VCaP (cell line): ENCODE data around the gene ZNF57.
"Not testable (repeated sequence)": the region's sequence is repeated elsewhere in the genome, so short reads cannot be mapped to it uniquely, and the experiment has no call there.

Experiments
- H3K27ac ChIP-seq: fragments of 450-650 bp; 2 replicates; pipeline ENCODE4 v1.5.1; 2017
- TF ChIP-seq, protein P1 (sequence below): fragments of 450-650 bp; conservative IDR thresholded peaks from 2 replicates; pipeline ENCODE4 v1.5.1; 2017; ENCODE audit warnings: mild to moderate bottlenecking, moderate library complexity

Gene ZNF57

GRCh38 chr19:2883686-2884439 is 16.9 kb upstream of the ZNF57 start:
- no peak overlapping the region for H3K27ac ChIP-seq
- TF ChIP-seq, protein P1, sequence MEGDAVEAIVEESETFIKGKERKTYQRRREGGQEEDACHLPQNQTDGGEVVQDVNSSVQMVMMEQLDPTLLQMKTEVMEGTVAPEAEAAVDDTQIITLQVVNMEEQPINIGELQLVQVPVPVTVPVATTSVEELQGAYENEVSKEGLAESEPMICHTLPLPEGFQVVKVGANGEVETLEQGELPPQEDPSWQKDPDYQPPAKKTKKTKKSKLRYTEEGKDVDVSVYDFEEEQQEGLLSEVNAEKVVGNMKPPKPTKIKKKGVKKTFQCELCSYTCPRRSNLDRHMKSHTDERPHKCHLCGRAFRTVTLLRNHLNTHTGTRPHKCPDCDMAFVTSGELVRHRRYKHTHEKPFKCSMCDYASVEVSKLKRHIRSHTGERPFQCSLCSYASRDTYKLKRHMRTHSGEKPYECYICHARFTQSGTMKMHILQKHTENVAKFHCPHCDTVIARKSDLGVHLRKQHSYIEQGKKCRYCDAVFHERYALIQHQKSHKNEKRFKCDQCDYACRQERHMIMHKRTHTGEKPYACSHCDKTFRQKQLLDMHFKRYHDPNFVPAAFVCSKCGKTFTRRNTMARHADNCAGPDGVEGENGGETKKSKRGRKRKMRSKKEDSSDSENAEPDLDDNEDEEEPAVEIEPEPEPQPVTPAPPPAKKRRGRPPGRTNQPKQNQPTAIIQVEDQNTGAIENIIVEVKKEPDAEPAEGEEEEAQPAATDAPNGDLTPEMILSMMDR = no peak

- H3K27ac ChIP-seq = no peak overlapping the region
Measured at GRCh38 chr19:2885736-2886135, 15.0 kb upstream of the ZNF57 start.

DNA sequence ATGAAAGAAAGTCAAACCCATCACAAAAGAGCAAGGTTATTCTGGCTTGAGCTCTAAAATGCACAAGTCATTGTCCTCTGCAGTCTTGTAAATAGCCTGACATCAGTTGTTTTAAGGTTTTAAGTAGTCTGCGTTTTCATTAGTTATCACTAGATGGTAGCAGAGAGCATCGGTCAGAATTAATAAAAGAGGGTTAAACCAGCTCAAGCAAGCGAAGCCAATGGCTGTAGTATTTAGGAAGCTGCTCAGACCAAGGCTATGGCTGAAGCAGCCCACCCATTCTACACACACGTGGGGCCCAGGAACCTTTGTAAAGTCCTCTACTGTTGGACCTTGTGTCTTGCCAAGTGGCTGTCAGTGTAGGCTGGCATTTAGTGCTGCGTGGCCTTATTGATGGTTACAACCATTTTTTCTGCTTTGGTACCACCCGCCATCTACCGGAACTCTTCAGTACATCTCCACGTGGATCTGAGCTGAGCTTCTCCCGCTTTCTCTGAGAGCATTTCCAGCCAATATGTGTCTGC is 13.3 kb upstream of the ZNF57 start:
- TF ChIP-seq, protein P1 = peak; percentile 83
- H3K27ac ChIP-seq = peak overlapping the region; percentile 46

More at GRCh38 chr19:2885736-2886135, 15.0 kb upstream of the ZNF57 start:
- TF ChIP-seq, protein P1 = no peak

DNA sequence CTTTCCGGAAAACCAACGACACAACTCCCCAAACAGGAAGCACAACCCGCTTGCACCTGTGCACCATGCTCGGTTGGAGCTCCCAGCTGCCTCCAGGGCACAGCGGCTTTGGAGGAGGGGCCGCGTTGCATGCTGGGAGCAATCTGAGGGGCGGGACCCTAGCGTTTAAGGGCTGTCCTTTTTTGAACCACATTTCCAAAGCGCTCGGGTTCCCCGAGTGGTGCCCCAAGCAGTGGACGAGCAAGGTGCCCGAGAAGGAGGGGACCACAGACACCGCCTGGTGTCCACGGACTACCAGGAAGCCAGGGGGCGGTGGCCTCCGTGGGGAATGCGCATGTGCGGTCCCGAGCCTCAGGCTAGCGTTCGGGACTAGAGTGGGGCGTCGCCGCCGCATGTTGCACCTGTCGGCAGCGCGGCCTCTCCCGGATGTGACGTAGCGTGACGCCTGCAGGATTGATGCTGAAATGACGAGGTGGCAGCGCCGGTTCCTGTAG is 11.9 kb upstream of the ZNF57 start:
- TF ChIP-seq, protein P1 = no peak
- peak overlapping the region; percentile 46 for H3K27ac ChIP-seq

GRCh38 chr19:2890531-2890930 is 10.2 kb upstream of the ZNF57 start:
- not testable (repeated sequence) for H3K27ac ChIP-seq

- TF ChIP-seq, protein P1 = no peak
- H3K27ac ChIP-seq = no peak overlapping the region
Measured at GRCh38 chr19:2896694-2897093, 4.0 kb upstream of the ZNF57 start.

DNA sequence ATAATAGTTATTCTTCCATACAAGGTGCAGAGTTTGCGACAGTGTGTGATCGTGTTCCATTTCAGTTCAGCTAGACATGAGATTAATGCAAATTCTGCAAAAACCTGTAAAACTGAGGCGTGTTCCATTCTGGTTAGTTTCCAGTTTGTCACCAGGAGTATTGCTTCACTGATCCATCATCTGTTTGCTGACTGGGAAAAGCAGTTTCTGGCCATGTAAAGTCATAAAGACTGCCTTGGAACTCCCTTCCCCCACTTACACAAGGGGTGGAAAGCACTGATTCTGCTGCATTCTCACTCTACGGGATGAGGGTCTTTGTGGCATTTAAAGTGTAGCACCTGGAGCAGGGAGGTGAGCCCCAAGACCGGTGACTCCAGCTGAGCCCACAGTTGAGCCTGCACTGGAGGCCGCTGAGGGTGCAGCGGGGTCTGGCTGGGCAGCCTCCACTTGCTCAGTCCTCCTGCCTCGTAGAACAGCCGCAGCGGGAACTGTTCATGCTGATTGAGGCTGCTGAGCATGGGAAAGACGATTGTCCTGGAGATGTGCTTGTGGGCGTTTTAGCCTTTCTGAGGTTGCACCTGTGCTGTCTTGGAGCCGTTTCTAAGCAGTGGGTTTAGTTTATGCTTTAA is 2.0 kb downstream of the ZNF57 start:
- H3K27ac ChIP-seq = no peak overlapping the region
- TF ChIP-seq, protein P1 = no peak

- not testable (repeated sequence) for H3K27ac ChIP-seq
Measured at GRCh38 chr19:2903326-2903725, 2.6 kb downstream of the ZNF57 start.
